Sigmoid colon (tissue), 7 donors: ENCODE data around the gene ACACA. TPM values are rescaled to one million over a fixed set of nuclear protein-coding genes. Genes with fewer than 3 reads are reported as not detected.
A peak's percentile ranks its signal among the peaks of the same experiment; 100 is the strongest.
"Not testable (repeated sequence)": the region's sequence is repeated elsewhere in the genome, so short reads cannot be mapped to it uniquely, and the experiment has no call there.

Experiments used
- DNase-seq: peaks from one replicate; pipeline ENCODE4 v3.0.0-alpha.2; 2019
- H3K27ac ChIP-seq, 4 donors: fragments of 200-600 bp; sonication (generic); one replicate each; pipeline ENCODE4 v1.5.1; 2016 to 2019; ENCODE audit warnings: mild to moderate bottlenecking in 1 of 4
- H3K27me3 ChIP-seq, 3 donors: fragments of 200-600 bp; sonication (generic); one replicate each; pipeline ENCODE4 v1.5.1; 2019; ENCODE audit warnings: mild to moderate bottlenecking in 1 of 3
- H3K36me3 ChIP-seq, 4 donors: fragments of 200-600 bp; sonication (generic); one replicate each; pipeline ENCODE4 v1.5.1; 2016 to 2019
- H3K4me1 ChIP-seq, 4 donors: fragments of 200-600 bp; sonication (generic); one replicate each; pipeline ENCODE4 v1.5.1; 2017 to 2019
- H3K4me3 ChIP-seq, 4 donors: fragments of 200-600 bp; sonication (generic); one replicate each; pipeline ENCODE4 v1.5.1; 2017 to 2019; ENCODE audit warnings: mild to moderate bottlenecking in 2 of 4, moderate library complexity in 1 of 4
- H3K9me3 ChIP-seq, 4 donors: fragments of 200-600 bp in 3 of 4; sonication (generic) in 3 of 4; one replicate each; pipeline versions ENCODE4 v1.5.1 to v1.6.1; 2013 to 2019
- EP300 ChIP-seq, 4 donors: sonication (generic); formaldehyde crosslinking; IDR thresholded peaks; one replicate each; pipeline ENCODE4 v1.6.1; 2017; ENCODE audit warnings: antibody characterized with exemption in 4 of 4
- POLR2A ChIP-seq, 2 donors: fragments of 450-650 bp; IDR thresholded peaks; one replicate each; pipeline ENCODE4 v1.6.1; 2016; ENCODE audit warnings: antibody characterized with exemption in 2 of 2, mild to moderate bottlenecking in 2 of 2, moderate library complexity in 2 of 2
- POLR2AphosphoS5 ChIP-seq, 4 donors: sonication (generic); formaldehyde crosslinking; IDR thresholded peaks; one replicate each; pipeline ENCODE4 v1.6.1; 2017; ENCODE audit warnings: antibody characterized with exemption in 4 of 4
- WGBS, 2 donors: extraction: QIAGEN DNeasy Blood & Tissue Kit; methylation state at CpG; one replicate each; pipeline ENCODE4 v1.1.7; 2013; 5-methylcytosine and 5-hydroxymethylcytosine counted together
- intact Hi-C: fragments of 100-400 bp; cut with DNase I; formaldehyde crosslinking; loops from one replicate; pipeline ENCODE4 v1.15.1; 2023
- polyA plus RNA-seq, 3 donors: library from polyadenylated mRNA; stranded (reverse); fragments of 200-250 nt; gene quantifications; one replicate each; pipeline ENCODE4 v1.2.3, GENCODE V29; 2013
- total RNA-seq, 4 donors: library from RNA; depleted of rRNA; stranded (reverse); fragments of >200 nt; gene quantifications; one replicate each; pipeline ENCODE4 v1.1.0, GENCODE V29; 2016
- TF ChIP-seq, protein P1 (sequence below), 4 experiments: fragments of 450-650 bp in 3 of 4; fragments of 200-600 bp in 1 of 4; IDR thresholded peaks; one replicate each; pipeline ENCODE4 v1.5.1; 2016 to 2019; ENCODE audit warnings: antibody characterized with exemption in 4 of 4, mild to moderate bottlenecking in 3 of 4, moderate library complexity in 2 of 4
- donor health status: healthy with polysubstance abuse.
- donor health status: Bipolar disorder and iron deficiency.
- donor health status: healthy.

The ACACA gene
- total and polyA plus RNA-seq, 7 donors, result 10.8 to 38.9 (median 27.6) TPM

DNA sequence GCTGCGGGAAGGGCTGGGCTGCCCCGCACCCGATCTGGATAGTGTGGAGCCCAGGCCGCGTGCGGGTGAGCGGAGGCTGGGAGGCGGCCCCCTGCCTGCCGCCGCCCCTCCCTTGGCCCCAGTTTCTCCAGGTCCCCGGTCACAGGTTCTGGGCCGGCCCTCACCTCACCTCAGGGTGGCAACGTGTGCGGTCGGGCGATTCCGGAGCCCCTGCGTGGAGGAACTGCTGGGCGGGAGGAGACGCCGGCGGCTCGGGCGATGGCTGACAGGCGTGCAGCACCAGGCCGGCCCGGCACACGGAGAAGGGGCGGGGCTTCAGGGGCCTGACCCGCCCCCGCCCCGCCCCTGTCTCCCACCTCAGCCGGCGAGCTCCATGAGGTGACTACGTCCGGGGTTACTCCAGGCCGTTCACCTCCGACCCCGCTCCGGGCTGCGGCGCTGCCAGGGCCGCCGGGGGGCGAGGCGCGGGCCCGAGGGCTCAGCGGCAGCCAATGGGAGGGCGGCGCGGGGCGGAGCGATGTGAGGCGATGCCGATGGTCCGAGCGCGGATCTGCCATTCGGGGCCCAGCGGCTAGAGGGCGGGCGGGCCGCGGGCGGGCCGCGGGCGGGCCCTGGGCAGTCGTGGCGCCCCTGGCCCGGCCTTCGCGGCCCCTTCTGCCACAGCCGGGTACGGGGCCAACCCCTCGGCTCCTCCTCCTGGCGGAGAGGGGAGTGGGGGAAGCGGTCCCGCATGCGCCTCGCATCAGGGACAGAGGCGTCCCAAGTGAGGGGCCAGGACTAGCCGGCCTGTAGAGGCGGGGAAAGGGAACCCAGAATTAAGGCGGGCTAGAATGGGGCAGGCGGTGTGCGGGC, 47.6 kb downstream of the ACACA start:
- Histone ChIP-seq H3K27me3 (no peaks in the 10 kb centered on the region), H3K9me3 (no peaks in the 10 kb centered on the region), H3K36me3 (no peaks in the 10 kb centered on the region), H3K4me1 (peaks cover 0 to 25% (median 22%) of the 10 kb centered on the region in 4 donors), H3K27ac (peak overlapping the region; percentile 92 to 97 (median 94)), H3K4me3 (peak overlapping the region; percentile 63 to 93 (median 76))
- peak; percentile 96 for DNase-seq
- no peak for TF ChIP-seq EP300 (IDR thresholded peaks at IDR 0.05)
- TF ChIP-seq POLR2AphosphoS5 (IDR thresholded peaks at IDR 0.05), result peak; percentile 20 to 66 (median 58)
- TF ChIP-seq POLR2A (IDR thresholded peaks at IDR 0.05), result peak; percentile 16 to 20
- TF ChIP-seq, protein P1, sequence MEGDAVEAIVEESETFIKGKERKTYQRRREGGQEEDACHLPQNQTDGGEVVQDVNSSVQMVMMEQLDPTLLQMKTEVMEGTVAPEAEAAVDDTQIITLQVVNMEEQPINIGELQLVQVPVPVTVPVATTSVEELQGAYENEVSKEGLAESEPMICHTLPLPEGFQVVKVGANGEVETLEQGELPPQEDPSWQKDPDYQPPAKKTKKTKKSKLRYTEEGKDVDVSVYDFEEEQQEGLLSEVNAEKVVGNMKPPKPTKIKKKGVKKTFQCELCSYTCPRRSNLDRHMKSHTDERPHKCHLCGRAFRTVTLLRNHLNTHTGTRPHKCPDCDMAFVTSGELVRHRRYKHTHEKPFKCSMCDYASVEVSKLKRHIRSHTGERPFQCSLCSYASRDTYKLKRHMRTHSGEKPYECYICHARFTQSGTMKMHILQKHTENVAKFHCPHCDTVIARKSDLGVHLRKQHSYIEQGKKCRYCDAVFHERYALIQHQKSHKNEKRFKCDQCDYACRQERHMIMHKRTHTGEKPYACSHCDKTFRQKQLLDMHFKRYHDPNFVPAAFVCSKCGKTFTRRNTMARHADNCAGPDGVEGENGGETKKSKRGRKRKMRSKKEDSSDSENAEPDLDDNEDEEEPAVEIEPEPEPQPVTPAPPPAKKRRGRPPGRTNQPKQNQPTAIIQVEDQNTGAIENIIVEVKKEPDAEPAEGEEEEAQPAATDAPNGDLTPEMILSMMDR (IDR thresholded peaks at IDR 0.05), result peak in 1 of 4 experiments; percentile 46
- intact Hi-C loops, result loop anchor here (2.0 to 10.0 kb wide), 3 partner anchors 48 to 754 kb away; partner anchors contain the start of genes ACACA, DUSP14, MRM1 and TADA2A
- WGBS, 2 donors, result 1% methylated on average over 88 of the region's 88 CpGs

DNA sequence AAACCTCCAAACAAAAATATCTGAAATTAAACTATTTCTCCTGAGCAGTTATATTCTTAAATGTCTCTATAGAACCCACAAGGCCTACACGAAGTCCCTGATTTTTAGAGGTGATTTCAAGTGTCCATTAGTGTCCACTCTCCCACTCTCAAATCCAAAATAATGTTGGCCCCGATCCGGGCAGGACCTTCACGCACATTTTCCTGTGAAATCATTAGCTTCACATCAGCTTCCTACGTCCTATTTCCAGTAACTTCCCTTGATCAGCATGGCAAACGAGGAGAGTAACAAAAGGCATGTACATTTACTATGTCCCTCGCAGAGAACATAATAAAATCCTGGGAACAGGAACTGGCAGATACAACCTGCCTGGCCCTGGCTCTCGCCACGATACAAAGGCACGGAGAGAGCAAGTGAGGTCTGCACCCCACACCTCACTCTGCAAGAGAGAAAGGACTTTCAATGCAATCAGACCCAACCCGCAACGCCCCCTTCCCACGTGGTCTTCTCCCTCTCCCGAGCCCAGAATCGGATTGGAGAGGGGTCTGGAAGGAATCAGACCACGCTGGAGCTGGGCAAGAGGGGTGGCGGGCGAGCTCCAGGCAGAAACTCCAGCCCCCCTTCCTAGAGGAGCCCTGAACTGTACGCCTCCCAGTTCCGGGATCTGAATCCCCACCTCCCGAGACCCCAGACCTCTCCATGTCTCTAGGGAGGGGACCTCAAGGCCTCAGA, 48.4 kb downstream of the ACACA start:
- Histone ChIP-seq H3K36me3 (no peaks in the 10 kb centered on the region), H3K27ac (peak overlapping the region; percentile 92 to 97 (median 94)), H3K9me3 (no peaks in the 10 kb centered on the region), H3K4me3 (peak overlapping the region; percentile 63 to 93 (median 76)), H3K27me3 (no peaks in the 10 kb centered on the region), H3K4me1 (peaks cover 0 to 25% (median 22%) of the 10 kb centered on the region in 4 donors)
- TF ChIP-seq POLR2AphosphoS5 (IDR thresholded peaks at IDR 0.05) (peak in 2 of 4 donors; percentile 0 to 38), POLR2A (IDR thresholded peaks at IDR 0.05) (no peak)
- intact Hi-C loops, result loop anchor here (2.0 to 10.0 kb wide), 3 partner anchors 49 to 753 kb away; partner anchors contain the start of genes ACACA, DUSP14, MRM1 and TADA2A
- DNase-seq, result peak; percentile 77
- 2 to 6% methylated on average over 21 of the region's 21 CpGs for WGBS, 2 donors

DNA sequence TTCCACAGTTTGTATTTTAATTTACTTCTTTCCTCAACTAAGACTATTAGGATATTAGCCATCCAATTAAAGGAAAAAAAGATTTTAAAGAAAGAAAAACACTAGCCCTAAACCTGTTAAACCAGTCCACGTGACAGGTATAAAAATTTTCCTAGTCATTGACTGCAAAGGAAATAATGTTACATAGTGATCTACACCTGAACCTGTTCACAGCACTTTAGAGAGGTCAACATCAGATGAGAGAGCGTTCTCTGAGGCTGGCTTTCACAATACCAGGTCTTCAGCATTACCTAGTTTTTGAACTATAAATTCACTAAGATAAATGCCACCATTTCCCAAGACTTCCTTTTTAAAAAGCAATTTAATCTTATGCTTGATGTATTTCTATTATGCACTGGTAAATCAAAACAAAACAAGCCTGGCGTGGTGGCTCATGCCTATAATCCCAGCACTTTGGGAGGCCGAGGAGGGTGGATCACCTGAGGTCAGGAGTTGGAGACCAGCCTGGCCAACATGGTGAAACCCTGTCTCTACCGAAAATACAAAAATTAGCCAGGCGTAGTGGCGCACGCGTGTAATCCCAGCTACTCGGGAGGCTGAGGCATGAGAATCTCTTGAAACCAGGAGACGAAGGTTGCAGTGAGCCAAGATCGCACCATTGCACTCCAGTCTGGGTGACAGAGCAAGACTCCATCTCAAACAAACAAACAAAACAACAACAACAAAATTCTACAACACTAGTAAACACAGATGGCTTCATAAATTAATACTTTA, 49.7 kb downstream of the ACACA start:
- intact Hi-C loops, result loop anchor here (10.0 kb wide), 1 partner anchor 752 kb away; the partner anchor contains the start of gene MRM1
- H3K36me3 ChIP-seq, H3K27me3 ChIP-seq, DNase-seq, H3K4me3 ChIP-seq, H3K9me3 ChIP-seq: not testable (repeated sequence)
- H3K27ac ChIP-seq, result peak overlapping the region in 2 of 4 donors; percentile 92 to 97
- peaks cover 0 to 25% (median 22%) of the 10 kb centered on the region in 4 donors for H3K4me1 ChIP-seq
- 80 to 86% methylated on average over 12 of the region's 12 CpGs for WGBS, 2 donors

DNA sequence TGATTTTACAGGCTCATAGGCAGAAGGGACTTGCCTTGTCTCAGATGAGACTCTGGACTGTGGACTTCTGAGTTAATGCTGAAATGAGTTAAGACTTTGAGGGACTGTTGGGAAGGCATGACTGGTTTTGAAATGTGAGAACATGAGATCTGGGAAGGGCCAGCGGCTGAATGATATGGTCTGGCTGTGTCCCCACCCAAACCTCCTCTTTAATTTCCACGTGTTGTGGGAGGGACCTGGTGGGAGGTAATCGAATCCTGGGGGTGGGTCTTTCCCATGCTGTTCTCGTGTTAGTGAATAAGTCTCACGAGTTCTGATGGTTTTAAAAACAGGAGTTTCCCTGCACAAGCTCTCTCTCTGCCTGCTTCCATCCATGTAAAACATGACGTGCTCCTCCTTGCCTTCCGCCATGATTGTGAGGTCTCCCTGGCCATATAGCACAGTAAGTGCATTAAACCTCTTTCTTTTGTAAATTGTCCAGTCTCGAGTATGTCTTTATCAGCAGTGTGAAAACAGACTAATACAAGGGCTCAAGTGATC, 59.7 kb downstream of the ACACA start:
- H3K27me3 ChIP-seq, H3K36me3 ChIP-seq, H3K27ac ChIP-seq, H3K4me3 ChIP-seq, DNase-seq, H3K4me1 ChIP-seq, intact Hi-C loops, H3K9me3 ChIP-seq: not testable (repeated sequence)
- 96 to 98% methylated on average over 8 of the region's 8 CpGs for WGBS, 2 donors

DNA sequence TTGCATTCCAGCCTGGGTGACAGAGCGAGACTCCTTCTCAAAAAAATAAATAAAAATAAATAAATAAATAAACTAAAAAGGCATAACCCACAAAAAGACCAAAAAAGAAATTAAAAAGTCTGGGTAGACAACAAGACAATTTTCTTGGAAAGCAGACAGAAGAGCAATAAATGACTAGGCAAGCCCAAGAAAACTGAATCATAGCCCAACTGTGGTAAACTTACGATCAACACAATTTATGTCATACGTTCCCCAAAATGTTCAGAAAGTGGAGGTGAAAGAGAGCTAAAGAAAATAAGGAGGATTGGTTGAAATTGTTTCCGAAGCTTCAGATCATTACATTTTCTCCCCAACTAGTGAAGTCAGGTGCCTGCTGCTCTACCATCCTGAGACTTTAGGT, 62.1 kb downstream of the ACACA start:
- 90 to 95% methylated on average over 4 of the region's 4 CpGs for WGBS, 2 donors
- intact Hi-C loops, result no loop called here
- Histone ChIP-seq H3K9me3 (no peaks in the 10 kb centered on the region), H3K27ac (no peak overlapping the region), H3K36me3 (no peaks in the 10 kb centered on the region), H3K4me3 (no peak overlapping the region), H3K27me3 (no peaks in the 10 kb centered on the region), H3K4me1 (no peaks in the 10 kb centered on the region)
- no peak for DNase-seq
- TF ChIP-seq POLR2AphosphoS5 (IDR thresholded peaks at IDR 0.05) (no peak), EP300 (IDR thresholded peaks at IDR 0.05) (no peak), POLR2A (IDR thresholded peaks at IDR 0.05) (no peak)
- TF ChIP-seq, protein P1 (IDR thresholded peaks at IDR 0.05), result no peak
